Esophagus squamous epithelium (tissue), 5 donors: Measurements from ENCODE around the gene PPOX. TPM values are rescaled to one million over a fixed set of nuclear protein-coding genes. Genes with fewer than 3 reads are reported as not detected.

Source experiments
- DNase-seq: peaks from one replicate; lab custom pipeline; 2025; lab: John Stamatoyannopoulos, UW
- H3K27ac ChIP-seq, 4 donors: fragments of 200-600 bp; sonication (generic); one replicate each; pipeline ENCODE4 v1.5.1; 2016 to 2019; ENCODE audit warnings: mild to moderate bottlenecking in 1 of 4
- H3K27me3 ChIP-seq, 4 donors: fragments of 200-600 bp; sonication (generic); 1 replicate in 3 of 4; 2 replicates in 1 of 4; pipeline versions ENCODE4 v1.5.1 to v1.6.0; 2017 to 2021; ENCODE audit warnings: antibody characterized with exemption in 1 of 4
- H3K36me3 ChIP-seq, 3 donors: fragments of 200-600 bp; sonication (generic); one replicate each; pipeline ENCODE4 v1.5.1; 2016 to 2019
- H3K4me1 ChIP-seq, 3 donors: fragments of 200-600 bp; sonication (generic); one replicate each; pipeline ENCODE4 v1.5.1; 2017 to 2019
- H3K4me3 ChIP-seq, 4 donors: fragments of 200-600 bp; sonication (generic); 1 replicate in 3 of 4; 2 replicates in 1 of 4; pipeline ENCODE4 v1.5.1; 2016 to 2019; ENCODE audit warnings: mild to moderate bottlenecking in 2 of 4, moderate library complexity in 1 of 4
- H3K9me3 ChIP-seq, 3 donors: fragments of 200-600 bp; sonication (generic); one replicate each; pipeline ENCODE4 v1.5.1; 2016 to 2019
- POLR2A ChIP-seq, 4 donors: fragments of 450-650 bp; IDR thresholded peaks; one replicate each; pipeline ENCODE4 v1.6.1; 2017; ENCODE audit warnings: antibody characterized with exemption in 4 of 4, mild to moderate bottlenecking in 4 of 4, moderate library complexity in 3 of 4
- WGBS, 2 donors: methylation state at CpG; one replicate each; pipeline ENCODE4 v1.1.5; 2018; 5-methylcytosine and 5-hydroxymethylcytosine counted together
- intact Hi-C: fragments of 100-400 bp; cut with DNase I; formaldehyde crosslinking; loops from one replicate; pipeline ENCODE4 v1.15.0; 2022
- total RNA-seq, 4 donors: library from RNA; depleted of rRNA; stranded (reverse); fragments of >200 nt; gene quantifications; one replicate each; pipeline ENCODE4 v1.1.0, GENCODE V29; 2016
- TF ChIP-seq, protein P1 (sequence below), 6 experiments: fragments of 450-650 bp in 4 of 6; fragments of 200-600 bp in 2 of 6; sonication (generic) in 2 of 6; IDR thresholded peaks; one replicate each; pipeline ENCODE4 v1.5.1; 2016 to 2019; ENCODE audit warnings: antibody characterized with exemption in 6 of 6, mild to moderate bottlenecking in 4 of 6, moderate library complexity in 4 of 6
- donor health status: DM: yes; HTN: yes; CAD: no.

PPOX gene
- total RNA-seq, 4 donors from 2014 or later = 5.8 to 28.8 (median 11.7) TPM

DNA sequence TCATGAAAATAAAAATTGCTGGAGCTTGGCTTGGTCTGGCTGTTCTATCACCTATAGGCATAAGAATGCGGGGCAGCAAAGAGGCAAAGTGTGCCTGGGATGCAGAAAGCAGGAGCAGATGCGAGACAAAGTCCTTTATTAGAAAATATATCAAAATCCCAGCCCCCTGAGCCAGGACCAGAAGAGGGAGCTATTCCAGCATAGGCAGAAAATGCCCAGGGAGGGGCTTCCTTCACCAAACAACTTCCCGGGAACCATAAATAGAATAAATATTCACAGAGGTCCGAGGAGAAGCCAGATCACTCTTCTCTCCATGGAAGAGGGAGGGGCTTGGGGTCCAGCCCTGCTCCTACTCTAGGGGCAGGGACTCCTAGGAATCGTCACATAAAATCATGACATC lies 5.0 kb downstream of the PPOX start:
- Histone ChIP-seq H3K27ac (peak overlapping the region in 2 of 4 donors; percentile 45 to 54), H3K36me3 (peaks cover 14 to 74% (median 35%) of the 10 kb centered on the region in 3 donors)

DNA sequence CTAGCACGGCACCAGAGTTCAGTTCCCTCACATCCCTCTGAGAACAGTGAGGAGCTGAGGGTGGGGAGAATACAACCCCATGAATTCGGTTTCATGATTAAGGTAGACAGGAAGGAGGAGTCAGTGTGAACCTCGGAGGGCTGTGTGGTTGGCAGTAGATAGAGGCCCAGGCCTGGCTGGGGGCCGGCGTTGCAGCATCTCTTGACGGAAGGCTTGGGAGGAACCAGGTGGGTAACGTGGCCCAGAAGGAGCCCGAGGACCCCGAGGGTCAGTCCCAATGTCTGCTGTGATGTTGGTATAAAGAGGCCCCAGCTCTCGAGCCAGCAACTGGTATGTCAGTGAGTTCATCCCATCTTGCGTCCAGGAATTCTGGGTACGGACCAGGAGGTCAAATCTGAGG lies 5.5 kb downstream of the PPOX start:
- H3K4me3 ChIP-seq = no peak overlapping the region
- H3K9me3 ChIP-seq = no peaks in the 10 kb centered on the region
- intact Hi-C loops = no loop called here
- no peak for DNase-seq
- H3K4me1 ChIP-seq = peaks cover 22 to 70% (median 33%) of the 10 kb centered on the region in 3 donors
- WGBS, 2 donors = 82% methylated on average over 11 to 12 of the region's 12 CpGs
- H3K27me3 ChIP-seq = no peaks in the 10 kb centered on the region
- no peak for TF ChIP-seq POLR2A (IDR thresholded peaks at IDR 0.05)
- TF ChIP-seq, protein P1, sequence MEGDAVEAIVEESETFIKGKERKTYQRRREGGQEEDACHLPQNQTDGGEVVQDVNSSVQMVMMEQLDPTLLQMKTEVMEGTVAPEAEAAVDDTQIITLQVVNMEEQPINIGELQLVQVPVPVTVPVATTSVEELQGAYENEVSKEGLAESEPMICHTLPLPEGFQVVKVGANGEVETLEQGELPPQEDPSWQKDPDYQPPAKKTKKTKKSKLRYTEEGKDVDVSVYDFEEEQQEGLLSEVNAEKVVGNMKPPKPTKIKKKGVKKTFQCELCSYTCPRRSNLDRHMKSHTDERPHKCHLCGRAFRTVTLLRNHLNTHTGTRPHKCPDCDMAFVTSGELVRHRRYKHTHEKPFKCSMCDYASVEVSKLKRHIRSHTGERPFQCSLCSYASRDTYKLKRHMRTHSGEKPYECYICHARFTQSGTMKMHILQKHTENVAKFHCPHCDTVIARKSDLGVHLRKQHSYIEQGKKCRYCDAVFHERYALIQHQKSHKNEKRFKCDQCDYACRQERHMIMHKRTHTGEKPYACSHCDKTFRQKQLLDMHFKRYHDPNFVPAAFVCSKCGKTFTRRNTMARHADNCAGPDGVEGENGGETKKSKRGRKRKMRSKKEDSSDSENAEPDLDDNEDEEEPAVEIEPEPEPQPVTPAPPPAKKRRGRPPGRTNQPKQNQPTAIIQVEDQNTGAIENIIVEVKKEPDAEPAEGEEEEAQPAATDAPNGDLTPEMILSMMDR (IDR thresholded peaks at IDR 0.05) = no peak
- H3K36me3 ChIP-seq = peaks cover 14 to 74% (median 35%) of the 10 kb centered on the region in 3 donors
- H3K27ac ChIP-seq = peak overlapping the region in 2 of 4 donors; percentile 45 to 54

More for the DNA sequence above, 5.0 kb downstream of the PPOX start:
- Histone ChIP-seq H3K4me3 (no peak overlapping the region), H3K4me1 (peaks cover 17 to 68% (median 28%) of the 10 kb centered on the region in 3 donors), H3K27me3 (no peaks in the 10 kb centered on the region), H3K9me3 (no peaks in the 10 kb centered on the region)
- intact Hi-C loops = no loop called here
- no peak for DNase-seq
- WGBS, 2 donors = 50 to 70% methylated on average over 4 to 5 of the region's 5 CpGs
- TF ChIP-seq POLR2A (IDR thresholded peaks at IDR 0.05) = no peak
- TF ChIP-seq, protein P1 (IDR thresholded peaks at IDR 0.05) = no peak

DNA sequence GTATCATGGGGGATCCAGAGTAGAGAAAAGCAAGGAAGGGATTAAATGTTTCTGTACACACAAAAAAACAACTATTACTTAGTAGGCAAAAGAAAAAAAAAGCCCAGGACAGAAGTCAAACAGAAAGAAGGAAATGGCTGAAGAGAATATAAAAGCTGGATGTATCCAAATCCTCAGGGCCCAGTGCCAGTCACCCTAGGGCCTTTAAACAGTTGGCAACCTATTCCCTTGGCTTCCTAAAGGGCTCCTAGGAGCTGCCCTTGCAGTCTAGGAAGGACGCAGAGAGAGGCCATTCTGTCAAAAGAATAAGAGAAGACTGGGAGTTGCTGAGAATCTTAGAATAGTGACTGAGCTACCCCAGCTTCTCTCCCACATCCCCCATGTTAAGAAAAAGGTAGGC lies 6.1 kb downstream of the PPOX start:
- TF ChIP-seq, protein P1 (IDR thresholded peaks at IDR 0.05) = no peak
- no peak for TF ChIP-seq POLR2A (IDR thresholded peaks at IDR 0.05)
- intact Hi-C loops = no loop called here
- Histone ChIP-seq H3K27me3 (no peaks in the 10 kb centered on the region), H3K36me3 (peaks cover 14 to 74% (median 35%) of the 10 kb centered on the region in 3 donors), H3K4me1 (peaks cover 20 to 66% (median 27%) of the 10 kb centered on the region in 3 donors), H3K27ac (peak overlapping the region in 3 of 4 donors; percentile 22 to 65 (median 54)), H3K9me3 (no peaks in the 10 kb centered on the region), H3K4me3 (no peak overlapping the region)
- WGBS, 2 donors = 30 to 50% methylated on average over 1 of the region's 1 CpG
- no peak for DNase-seq

DNA sequence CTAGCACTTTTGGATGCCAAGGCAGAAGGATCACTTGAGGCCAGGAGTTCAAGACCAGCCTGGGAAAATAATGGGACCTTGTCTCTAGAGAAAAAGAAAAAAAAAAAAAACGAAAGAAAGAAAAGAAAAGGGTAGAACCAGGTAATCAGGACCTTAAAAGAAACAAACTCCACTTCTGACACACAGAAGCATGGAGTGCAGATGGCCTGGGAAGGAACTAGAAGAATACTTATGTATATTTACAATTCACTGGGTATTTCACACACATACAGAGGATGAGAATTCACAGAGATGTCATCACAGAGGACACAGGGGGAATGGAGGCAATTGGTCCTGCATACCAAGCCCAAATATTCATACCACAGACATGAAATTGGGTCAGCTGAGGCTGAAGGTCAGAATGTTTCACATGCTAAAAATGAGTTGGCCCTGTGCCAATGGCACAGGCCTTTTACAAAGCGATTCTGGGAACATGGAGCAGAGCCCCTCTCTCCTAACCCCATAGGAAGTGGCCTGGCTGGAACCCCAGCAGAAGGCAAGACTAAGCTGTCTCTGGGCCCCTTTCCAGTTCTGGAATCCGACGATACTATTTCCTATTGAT lies 6.7 kb downstream of the PPOX start:
- Histone ChIP-seq H3K27me3 (no peaks in the 10 kb centered on the region), H3K27ac (peak overlapping the region in 3 of 4 donors; percentile 54 to 66 (median 65)), H3K4me1 (peaks cover 15 to 66% (median 25%) of the 10 kb centered on the region in 3 donors), H3K9me3 (no peaks in the 10 kb centered on the region), H3K4me3 (no peak overlapping the region), H3K36me3 (peaks cover 14 to 74% (median 35%) of the 10 kb centered on the region in 3 donors)
- intact Hi-C loops = no loop called here
- TF ChIP-seq, protein P1 (IDR thresholded peaks at IDR 0.05) = no peak
- TF ChIP-seq POLR2A (IDR thresholded peaks at IDR 0.05) = no peak
- 46 to 51% methylated on average over 4 of the region's 4 CpGs for WGBS, 2 donors
- no peak for DNase-seq

DNA sequence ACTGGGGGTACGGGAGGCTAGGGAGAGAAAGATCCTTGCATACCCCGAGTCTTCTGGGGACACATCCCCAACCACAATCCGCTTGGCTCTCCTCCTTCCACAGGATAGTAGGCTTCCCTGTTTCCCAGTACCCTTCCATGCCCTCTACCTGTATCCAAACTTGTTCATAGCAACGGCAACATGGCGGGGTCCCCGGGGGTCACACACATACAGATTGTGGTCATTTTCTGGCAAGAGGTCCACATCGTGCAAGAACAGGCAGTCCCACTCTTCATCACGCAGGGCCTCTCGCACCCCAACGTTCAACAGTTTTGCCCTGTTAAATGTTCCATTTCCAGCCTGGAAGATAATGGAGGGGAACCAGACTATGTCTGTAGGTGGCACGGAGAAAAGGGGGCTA lies 7.5 kb downstream of the PPOX start:
- Histone ChIP-seq H3K4me3 (no peak overlapping the region), H3K27me3 (no peaks in the 10 kb centered on the region), H3K4me1 (peaks cover 12 to 69% (median 28%) of the 10 kb centered on the region in 3 donors), H3K9me3 (no peaks in the 10 kb centered on the region), H3K36me3 (peaks cover 14 to 72% (median 35%) of the 10 kb centered on the region in 3 donors), H3K27ac (peak overlapping the region in 3 of 4 donors; percentile 54 to 66 (median 65))
- WGBS, 2 donors = 92% methylated on average over 7 to 11 of the region's 11 CpGs
- no peak for TF ChIP-seq POLR2A (IDR thresholded peaks at IDR 0.05)
- TF ChIP-seq, protein P1 (IDR thresholded peaks at IDR 0.05) = no peak
- intact Hi-C loops = no loop called here
- no peak for DNase-seq
